HFF-Myc (cell line): ENCODE results near the gene THSD7A.

Experiments
- DNase-seq: peaks from one replicate; pipeline ENCODE4 v3.0.0-alpha.2; 2011; ENCODE audit warnings: low read depth; ENCODE audit errors: extremely low read depth
- H3K4me3 ChIP-seq: replicated peaks from 2 replicates; pipeline ENCODE4 v1.5.1; 2011; ENCODE audit warnings: low read depth, mild to moderate bottlenecking, control low read depth, low read length
- TF ChIP-seq, protein P1 (sequence below): IDR thresholded peaks from 2 replicates; pipeline ENCODE4 v1.5.1; 2012; ENCODE audit warnings: mild to moderate bottlenecking, low read depth, low read length, control low read depth; ENCODE audit errors: missing control alignments

THSD7A gene

DNA sequence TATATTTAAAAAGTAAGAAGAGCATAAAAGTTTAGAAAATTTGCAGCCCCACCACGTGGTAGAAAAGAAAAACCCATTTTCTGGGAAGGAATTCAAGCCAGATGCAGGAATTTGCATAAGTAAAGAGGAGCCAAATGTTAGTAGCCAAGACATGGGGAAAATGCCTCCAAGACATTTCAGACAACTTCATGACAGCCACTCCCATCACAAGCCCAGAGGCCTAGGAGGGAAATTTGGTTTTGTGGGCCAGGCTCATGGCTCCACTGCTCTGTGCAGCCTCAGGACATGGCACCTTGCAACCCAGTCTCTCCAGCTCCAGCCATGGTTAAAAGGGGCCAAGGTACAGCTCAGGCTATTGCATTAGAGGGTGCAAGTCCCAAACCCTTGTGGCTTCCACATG is 411.9 kb downstream of the THSD7A start:
- TF ChIP-seq, protein P1, sequence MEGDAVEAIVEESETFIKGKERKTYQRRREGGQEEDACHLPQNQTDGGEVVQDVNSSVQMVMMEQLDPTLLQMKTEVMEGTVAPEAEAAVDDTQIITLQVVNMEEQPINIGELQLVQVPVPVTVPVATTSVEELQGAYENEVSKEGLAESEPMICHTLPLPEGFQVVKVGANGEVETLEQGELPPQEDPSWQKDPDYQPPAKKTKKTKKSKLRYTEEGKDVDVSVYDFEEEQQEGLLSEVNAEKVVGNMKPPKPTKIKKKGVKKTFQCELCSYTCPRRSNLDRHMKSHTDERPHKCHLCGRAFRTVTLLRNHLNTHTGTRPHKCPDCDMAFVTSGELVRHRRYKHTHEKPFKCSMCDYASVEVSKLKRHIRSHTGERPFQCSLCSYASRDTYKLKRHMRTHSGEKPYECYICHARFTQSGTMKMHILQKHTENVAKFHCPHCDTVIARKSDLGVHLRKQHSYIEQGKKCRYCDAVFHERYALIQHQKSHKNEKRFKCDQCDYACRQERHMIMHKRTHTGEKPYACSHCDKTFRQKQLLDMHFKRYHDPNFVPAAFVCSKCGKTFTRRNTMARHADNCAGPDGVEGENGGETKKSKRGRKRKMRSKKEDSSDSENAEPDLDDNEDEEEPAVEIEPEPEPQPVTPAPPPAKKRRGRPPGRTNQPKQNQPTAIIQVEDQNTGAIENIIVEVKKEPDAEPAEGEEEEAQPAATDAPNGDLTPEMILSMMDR: no peak
- no peak for DNase-seq
- H3K4me3 ChIP-seq: no peak overlapping the region

DNA sequence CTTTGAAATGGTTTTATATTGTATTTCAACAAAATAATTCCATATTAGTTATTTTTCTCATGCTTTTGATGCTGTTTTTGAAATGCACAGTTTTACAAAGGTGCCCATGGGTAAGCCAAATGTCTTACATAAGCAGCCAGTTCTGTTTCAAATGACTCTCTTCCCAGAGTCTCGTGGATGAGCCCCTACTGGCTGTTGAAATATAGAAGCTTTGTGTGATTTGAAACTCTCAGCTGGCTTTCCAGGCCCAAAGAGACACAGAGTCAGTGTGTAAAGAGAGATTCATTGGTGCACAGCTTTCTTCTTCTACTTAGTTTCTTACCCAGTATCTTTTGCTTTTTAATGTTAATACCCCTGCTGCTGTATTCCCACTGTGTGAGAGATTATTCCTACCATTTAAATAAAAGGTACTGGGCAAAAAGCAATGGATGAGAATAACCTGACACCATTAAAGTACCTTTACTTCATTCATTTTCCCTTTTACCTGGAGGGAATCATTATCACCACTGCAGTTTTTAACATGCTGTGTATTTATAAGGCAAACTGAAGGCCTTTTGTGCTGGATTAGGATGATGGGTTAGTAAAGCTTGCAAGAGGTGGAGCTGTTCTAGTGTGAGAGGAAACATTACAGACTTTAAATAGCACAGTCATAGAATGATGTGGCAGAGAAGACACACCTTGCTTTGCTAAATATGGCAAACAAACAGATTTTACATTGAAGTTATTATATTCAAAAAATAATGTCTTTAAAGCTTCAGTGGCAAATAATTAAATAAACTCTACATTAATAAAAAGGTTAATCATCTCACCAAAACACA is 415.1 kb downstream of the THSD7A start:
- TF ChIP-seq, protein P1: no peak
- no peak overlapping the region for H3K4me3 ChIP-seq
- DNase-seq: no peak

DNA sequence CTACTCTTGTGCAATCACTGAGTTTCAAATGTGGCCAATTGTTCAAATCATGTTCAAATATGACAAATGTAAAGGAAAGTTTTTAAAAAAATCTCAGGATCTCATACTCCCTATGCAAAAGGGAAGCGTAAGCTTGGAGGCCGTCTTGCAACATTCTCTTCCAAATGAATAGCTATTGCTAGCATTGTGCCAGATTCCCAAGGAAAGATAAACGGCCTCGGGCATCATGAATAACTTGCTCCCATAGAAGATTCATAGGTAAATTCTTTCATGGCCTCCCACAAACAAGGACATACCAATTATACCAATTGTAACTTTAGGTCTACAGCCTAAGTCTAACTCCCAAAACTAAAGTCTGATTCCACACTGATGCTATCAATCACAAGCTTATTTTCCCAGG is 416.9 kb downstream of the THSD7A start:
- TF ChIP-seq, protein P1: no peak
- no peak for DNase-seq
- no peak overlapping the region for H3K4me3 ChIP-seq

DNA sequence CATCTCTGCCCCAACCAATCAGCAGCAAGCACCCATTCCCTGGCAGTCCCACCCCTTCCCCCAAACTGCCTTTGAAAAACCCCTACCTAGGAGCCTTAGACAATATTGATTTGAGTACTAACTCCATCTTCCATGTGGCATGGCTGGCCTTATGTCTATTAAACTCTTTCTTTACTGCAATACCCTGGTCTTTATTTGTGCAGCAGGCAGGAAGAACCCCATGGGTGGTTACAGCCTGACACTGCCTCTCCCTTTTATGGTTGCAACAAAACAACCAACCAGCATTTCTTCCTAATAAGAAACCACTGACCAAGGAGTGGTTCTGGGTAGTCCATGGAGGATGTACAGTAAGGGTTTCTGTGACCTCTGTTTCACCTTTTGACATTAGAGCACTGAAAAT is 418.1 kb downstream of the THSD7A start:
- no peak for DNase-seq
- TF ChIP-seq, protein P1: no peak
- H3K4me3 ChIP-seq: no peak overlapping the region

DNA sequence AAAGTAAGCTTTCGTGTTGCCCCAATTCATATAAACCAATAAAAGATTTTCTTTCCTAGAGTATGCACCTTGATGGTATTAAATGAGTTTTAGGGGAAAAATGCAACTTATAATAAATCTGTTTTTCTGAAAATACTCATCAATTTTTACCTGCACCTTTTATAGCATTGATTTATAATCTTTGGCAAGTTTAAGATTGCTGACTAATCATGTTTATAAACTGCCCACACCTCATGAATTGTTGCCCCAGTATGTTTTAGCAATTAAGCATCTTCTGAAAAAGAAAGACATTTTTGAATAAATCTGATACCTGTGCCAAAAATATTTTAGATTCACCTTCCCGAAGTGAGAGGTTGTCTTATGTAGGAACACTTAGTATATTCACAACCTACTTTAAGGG is 420.0 kb downstream of the THSD7A start:
- TF ChIP-seq, protein P1: no peak
- H3K4me3 ChIP-seq: no peak overlapping the region
- DNase-seq: no peak

DNA sequence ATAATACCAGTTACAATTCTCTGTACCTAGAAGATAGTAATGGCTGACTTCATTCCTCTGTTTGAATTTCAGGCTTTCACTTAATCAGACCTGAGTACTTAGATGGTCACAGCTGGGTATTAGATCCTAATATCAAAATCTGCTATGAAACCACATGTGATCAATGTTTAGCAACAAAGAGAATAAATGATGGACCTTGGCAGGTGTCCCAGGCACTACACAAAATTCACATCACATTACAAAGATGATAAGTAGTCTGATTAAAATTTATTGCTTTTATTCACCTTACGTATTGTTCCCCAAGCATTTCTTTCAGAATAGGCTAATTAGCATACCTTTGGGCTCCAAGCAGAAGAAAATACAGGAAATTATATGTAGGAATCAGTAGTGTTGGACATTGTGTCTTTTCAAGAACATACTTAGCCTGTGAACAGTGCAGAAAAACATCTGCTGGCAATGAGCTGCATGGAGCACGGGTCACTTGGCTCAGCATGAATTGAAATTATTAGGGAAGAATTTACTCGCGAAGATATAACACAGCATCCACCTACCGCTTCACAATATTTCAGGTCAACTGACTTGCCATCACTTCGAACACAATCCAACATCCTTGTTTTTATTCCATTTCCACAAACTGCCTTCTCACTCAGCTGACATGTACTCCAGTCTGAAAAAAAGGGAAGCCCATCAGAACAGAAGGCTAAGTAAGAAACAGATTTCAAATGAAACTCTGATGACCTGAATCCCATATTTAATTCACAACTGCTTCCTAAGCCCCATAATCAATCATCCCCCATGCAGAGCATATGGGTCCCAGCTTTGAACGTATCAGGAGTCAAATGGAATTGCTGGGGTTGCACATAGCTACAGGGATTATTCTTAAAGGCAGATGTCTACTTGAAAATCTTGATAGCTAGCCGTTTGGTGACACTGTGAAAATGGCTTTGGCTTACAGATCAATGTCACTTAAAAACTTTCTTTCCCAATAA is 421.0 kb downstream of the THSD7A start:
- H3K4me3 ChIP-seq: no peak overlapping the region
- TF ChIP-seq, protein P1: no peak
- no peak for DNase-seq
